ENCODE results near the gene AKAP8. TPM values are rescaled to one million over a fixed set of nuclear protein-coding genes. Genes with fewer than 3 reads are reported as not detected.

AKAP8 gene
- polyA plus RNA-seq, 1 experiment = 11.2 TPM

GRCh38 chr19:15381429-15381828 is 1.8 kb upstream of the AKAP8 start:
- no peak for TF ChIP-seq CTCF (IDR thresholded peaks at IDR 0.05; ENCODE audit: insufficient read depth, low read depth, low read length)
- H3K4me3 ChIP-seq (ENCODE audit: low read depth, low read length) = no peak overlapping the region
- no peak for DNase-seq (ENCODE audit: low read depth)
- ChIA-PET CTCF (no interaction called here), POLR2A (no interaction called here)
- H3K36me3 ChIP-seq (ENCODE audit: control insufficient read depth, insufficient read depth, low read length) = peaks cover under 1% of the 10 kb centered on the region
- no peaks in the 10 kb centered on the region for H3K27me3 ChIP-seq (ENCODE audit: control insufficient read depth, insufficient read depth, low read length)

- peak overlapping the region; percentile 38 for H3K4me3 ChIP-seq (ENCODE audit: low read depth, low read length)
- no peaks in the 10 kb centered on the region for H3K27me3 ChIP-seq (ENCODE audit: control insufficient read depth, insufficient read depth, low read length)
- ChIA-PET CTCF (interaction anchor here (1.2 to 1.9 kb wide), 3 partner anchors 39 to 58 kb away, joined by 3 to 8 read pairs (median 4); partner anchors contain the start of gene AKAP8L), POLR2A (interaction anchor here (0.5 kb wide), 1 partner anchor 698 kb away, joined by 4 read pairs; no protein-coding TSS in a partner anchor)
- H3K36me3 ChIP-seq (ENCODE audit: control insufficient read depth, insufficient read depth, low read length) = no peaks in the 10 kb centered on the region; the same call in 1 of the 2 replicates
- no peak for DNase-seq (ENCODE audit: low read depth)
- TF ChIP-seq CTCF (IDR thresholded peaks at IDR 0.05; ENCODE audit: insufficient read depth, low read depth, low read length) = no peak
Measured at GRCh38 chr19:15379999-15380647, 536 bp upstream of the AKAP8 start.

- CTCF ChIA-PET = interaction anchor here (0.6 to 1.9 kb wide), 9 partner anchors 10 to 201 kb away, joined by 3 to 8 read pairs (median 3); partner anchors contain the start of gene AKAP8L
- no peak for DNase-seq (ENCODE audit: low read depth)
- peak overlapping the region; percentile 89 for H3K4me3 ChIP-seq (ENCODE audit: low read depth, low read length)
Measured at GRCh38 chr19:15378534-15379082, 979 bp downstream of the AKAP8 start.

GRCh38 chr19:15374796-15375440 is 4.7 kb downstream of the AKAP8 start:
- no peak for TF ChIP-seq CTCF (IDR thresholded peaks at IDR 0.05; ENCODE audit: insufficient read depth, low read depth, low read length)
- DNase-seq (ENCODE audit: low read depth) = no peak
- Histone ChIP-seq H3K36me3 (ENCODE audit: control insufficient read depth, insufficient read depth, low read length) (peaks cover 28% of the 10 kb centered on the region), H3K4me3 (ENCODE audit: low read depth, low read length) (no peak overlapping the region), H3K27me3 (ENCODE audit: control insufficient read depth, insufficient read depth, low read length) (no peaks in the 10 kb centered on the region)
- ChIA-PET POLR2A (no interaction called here), CTCF (interaction anchor here (1.2 kb wide), 1 partner anchor 77 kb away, joined by 3 read pairs; no protein-coding TSS in a partner anchor)

More at GRCh38 chr19:15378534-15379082, 979 bp downstream of the AKAP8 start:
- Histone ChIP-seq H3K27me3 (ENCODE audit: control insufficient read depth, insufficient read depth, low read length) (no peaks in the 10 kb centered on the region), H3K36me3 (ENCODE audit: control insufficient read depth, insufficient read depth, low read length) (peaks cover 6% of the 10 kb centered on the region)
- POLR2A ChIA-PET = interaction anchor here (0.5 to 1.4 kb wide), 4 partner anchors 40 to 252 kb away, joined by 3 to 7 read pairs (median 5); partner anchors contain the start of gene AKAP8L
- TF ChIP-seq CTCF (IDR thresholded peaks at IDR 0.05; ENCODE audit: insufficient read depth, low read depth, low read length) = no peak

- H3K36me3 ChIP-seq (ENCODE audit: control insufficient read depth, insufficient read depth, low read length) = peaks cover 36% of the 10 kb centered on the region
- POLR2A ChIA-PET = no interaction called here
- no peaks in the 10 kb centered on the region for H3K27me3 ChIP-seq (ENCODE audit: control insufficient read depth, insufficient read depth, low read length)
- no peak for TF ChIP-seq CTCF (IDR thresholded peaks at IDR 0.05; ENCODE audit: insufficient read depth, low read depth, low read length)
- H3K4me3 ChIP-seq (ENCODE audit: low read depth, low read length) = no peak overlapping the region
- CTCF ChIA-PET = no interaction called here
- DNase-seq (ENCODE audit: low read depth) = no peak
Measured at GRCh38 chr19:15374105-15374651, 5.4 kb downstream of the AKAP8 start.

Data from BJ (cell line).